Left lung (tissue), 10 donors: Measurements from ENCODE around the gene TAPBP. TPM values are rescaled to one million over a fixed set of nuclear protein-coding genes. Genes with fewer than 3 reads are reported as not detected.

Experiments
- ATAC-seq: fragments of 200-7000 bp; cut with Tn5 transposase; one replicate; pipeline ENCODE4 v1.9.1; 2020; ENCODE audit warnings: moderate library complexity
- DNase-seq, 4 donors: peaks; one replicate each; pipeline ENCODE4 v3.0.0-alpha.2; 2013 to 2020
- H3K27ac ChIP-seq, 2 donors: fragments of 200-600 bp; sonication (generic) in 1 of 2; one replicate each; pipeline versions ENCODE4 v1.5.0 to v1.8.0; 2020 to 2021
- H3K27me3 ChIP-seq, 2 donors: fragments of 200-600 bp; sonication (generic) in 1 of 2; one replicate each; pipeline versions ENCODE4 v1.5.0 to v1.8.0; 2020 to 2021
- H3K36me3 ChIP-seq, 2 donors: fragments of 200-600 bp; sonication (generic) in 1 of 2; one replicate each; pipeline versions ENCODE4 v1.5.0 to v1.8.0; 2020 to 2021
- H3K4me1 ChIP-seq, 2 donors: fragments of 200-600 bp; one replicate each; pipeline ENCODE4 v1.8.0; 2021
- H3K4me3 ChIP-seq, 2 donors: fragments of 200-600 bp; sonication (generic) in 1 of 2; one replicate each; pipeline versions ENCODE4 v1.5.0 to v1.8.0; 2020 to 2021; ENCODE audit warnings: mild to moderate bottlenecking in 1 of 2
- H3K9me3 ChIP-seq, 2 donors: fragments of 200-600 bp; sonication (generic) in 1 of 2; one replicate each; pipeline versions ENCODE4 v1.5.0 to v1.8.0; 2020 to 2021
- CTCF ChIP-seq, 2 donors: fragments of 200-600 bp; sonication (generic) in 1 of 2; IDR thresholded peaks; one replicate each; pipeline versions ENCODE4 v1.5.0 to v1.8.0; 2021; ENCODE audit warnings: antibody characterized with exemption in 2 of 2
- intact Hi-C, 2 donors: fragments of 100-400 bp; cut with DNase I; formaldehyde crosslinking; loops; one replicate each; pipeline versions ENCODE4 v1.11.2 to v1.14.2; 2022
- microRNA-seq, 2 donors: library from miRNA; unstranded; fragments of <30 nt; microRNA quantifications; one replicate each; pipeline ENCODE4, GENCODE V29; 2019
- polyA plus RNA-seq, 6 donors: library from polyadenylated mRNA; unstranded; fragments of 120-200 nt; gene quantifications; one replicate each; pipeline ENCODE4 v1.2.1, GENCODE V29; 2013; ENCODE audit not compliant: insufficient read length in 6 of 6
- total RNA-seq, 2 donors: library from RNA; stranded (reverse); fragmentation: NEBNext Ultra II Directional; extraction: Animal tissue kit (Norgen Biotek cat#: 25700); gene quantifications; one replicate each; pipeline ENCODE4 v1.2.1, GENCODE V29; 2021
- donor health status: DM: no; HTN: yes; CAD: no.
- donor health status: DM: no; HTN: no; CAD: no.

Gene TAPBP
- total and polyA plus RNA-seq, 8 donors = 41.5 to 243 (median 51.6) TPM

GRCh38 chr6:33251395-33252012 is 62.4 kb downstream of the TAPBP start:
- no peaks in the 10 kb centered on the region for H3K9me3 ChIP-seq
- peaks cover 0 to 5% of the 10 kb centered on the region in 2 donors for H3K36me3 ChIP-seq
- DNase-seq (no peak), ATAC-seq (no peak)
- TF ChIP-seq CTCF (IDR thresholded peaks at IDR 0.05) = no peak
- no peak overlapping the region for H3K4me3 ChIP-seq
- H3K27ac ChIP-seq = no peak overlapping the region
- intact Hi-C loops = no loop called here
- H3K4me1 ChIP-seq = peaks cover 11 to 31% of the 10 kb centered on the region in 2 donors
- no peaks in the 10 kb centered on the region for H3K27me3 ChIP-seq

GRCh38 chr6:33250731-33251130 is 63.1 kb downstream of the TAPBP start:
- Histone ChIP-seq H3K4me1 (peaks cover 11 to 31% of the 10 kb centered on the region in 2 donors), H3K27ac (no peak overlapping the region), H3K9me3 (no peaks in the 10 kb centered on the region), H3K4me3 (no peak overlapping the region), H3K27me3 (no peaks in the 10 kb centered on the region), H3K36me3 (peaks cover 0 to 5% of the 10 kb centered on the region in 2 donors)
- DNase-seq = no peak
- no peak for ATAC-seq
- intact Hi-C loops = no loop called here
- TF ChIP-seq CTCF (IDR thresholded peaks at IDR 0.05) = no peak

GRCh38 chr6:33249732-33250630 is 63.9 kb downstream of the TAPBP start:
- Histone ChIP-seq H3K36me3 (peaks cover 0 to 5% of the 10 kb centered on the region in 2 donors), H3K4me1 (peaks cover 11 to 31% of the 10 kb centered on the region in 2 donors), H3K27ac (peak overlapping the region; percentile 91 to 92), H3K9me3 (no peaks in the 10 kb centered on the region), H3K4me3 (peak overlapping the region; percentile 43 to 50), H3K27me3 (no peaks in the 10 kb centered on the region)
- intact Hi-C loops = loop anchor here in 1 of 2 donors (10.0 kb wide), 2 partner anchors 85 to 135 kb away; no protein-coding TSS in a partner anchor
- no peak for ATAC-seq
- peak in 1 of 4 donors; percentile 35 for DNase-seq
- no peak for TF ChIP-seq CTCF (IDR thresholded peaks at IDR 0.05)

Small RNAs within 50 kb of the gene (microRNA-seq; reads per million reads assigned to microRNA genes)
- 0 reads per million in 2 donors for gene MIR6834
- gene MIR6873 = 0 reads per million in 2 donors

Other genes starting within 250 kb of the TAPBP start
- 100 to 1,000 TPM; 354 to 476 TPM for gene HLA-DPA1, start 240.4 kb downstream of the TAPBP start, total RNA-seq
- 10 to 100 TPM; 14.9 to 46.7 (median 32.0) TPM for gene HLA-DPA1, start 240.4 kb downstream of the TAPBP start, polyA plus RNA-seq
- 100 to 1,000 TPM; 206 to 326 TPM for gene HLA-DPB1, start 238.1 kb downstream of the TAPBP start, total RNA-seq
- gene HLA-DPB1, start 238.1 kb downstream of the TAPBP start, polyA plus RNA-seq = 10 to 100 TPM; 15.2 to 30.3 (median 24.1) TPM
- under 1 TPM; 0.45 to 0.87 TPM for gene COL11A2, start 121.6 kb downstream of the TAPBP start, total RNA-seq
- 1 to 10 TPM; 2.6 to 9.5 (median 4.1) TPM for gene COL11A2, start 121.6 kb downstream of the TAPBP start, polyA plus RNA-seq
- 10 to 100 TPM; 35.4 to 37.1 TPM for gene RXRB, start 113.4 kb downstream of the TAPBP start, total RNA-seq
- gene RXRB, start 113.4 kb downstream of the TAPBP start, polyA plus RNA-seq = 10 to 100 TPM; 55.1 to 76.2 (median 62.9) TPM
- 100 to 1,000 TPM; 131 to 149 TPM for gene SLC39A7, start 113.2 kb downstream of the TAPBP start, total RNA-seq
- gene SLC39A7, start 113.2 kb downstream of the TAPBP start, polyA plus RNA-seq = 100 to 1,000 TPM in 2 of 6 donors, 10 to 100 TPM in 4; 71.9 to 103 (median 98.8) TPM
- 10 to 100 TPM; 13.5 to 14.0 TPM for gene HSD17B8, start 109.4 kb downstream of the TAPBP start, total RNA-seq
- 10 to 100 TPM; 15.9 to 27.0 (median 22.4) TPM for gene HSD17B8, start 109.4 kb downstream of the TAPBP start, polyA plus RNA-seq
- gene RING1, start 105.6 kb downstream of the TAPBP start, total RNA-seq = 10 to 100 TPM; 37.4 to 41.4 TPM
- gene RING1, start 105.6 kb downstream of the TAPBP start, polyA plus RNA-seq = 10 to 100 TPM; 53.7 to 70.6 (median 59.9) TPM
- 10 to 100 TPM; 46.2 to 54.2 TPM for gene VPS52, start 42.2 kb downstream of the TAPBP start, total RNA-seq
- gene VPS52, start 42.2 kb downstream of the TAPBP start, polyA plus RNA-seq = 10 to 100 TPM; 75.7 to 92.5 (median 86.3) TPM
- gene RPS18, start 42.0 kb downstream of the TAPBP start, total RNA-seq = 1,000 to 10,000 TPM; 1,881 to 1,887 TPM
- gene RPS18, start 42.0 kb downstream of the TAPBP start, polyA plus RNA-seq = 1,000 to 10,000 TPM; 3,694 to 4,273 (median 4,148) TPM
- gene B3GALT4, start 37.0 kb downstream of the TAPBP start, total RNA-seq = 10 to 100 TPM; 12.7 to 12.9 TPM
- 1 to 10 TPM; 3.5 to 5.0 (median 4.1) TPM for gene B3GALT4, start 37.0 kb downstream of the TAPBP start, polyA plus RNA-seq
- 10 to 100 TPM; 26.6 to 42.0 TPM for gene WDR46, start 24.8 kb downstream of the TAPBP start, total RNA-seq
- 10 to 100 TPM; 59.7 to 89.8 (median 65.8) TPM for gene WDR46, start 24.8 kb downstream of the TAPBP start, polyA plus RNA-seq
- 10 to 100 TPM; 37.7 to 43.0 TPM for gene PFDN6, start 24.5 kb downstream of the TAPBP start, total RNA-seq
- 10 to 100 TPM; 50.4 to 55.3 (median 51.2) TPM for gene PFDN6, start 24.5 kb downstream of the TAPBP start, polyA plus RNA-seq
- 10 to 100 TPM; 83.3 to 94.6 TPM for gene RGL2, start 15.1 kb downstream of the TAPBP start, total RNA-seq
- 100 to 1,000 TPM; 133 to 157 (median 140) TPM for gene RGL2, start 15.1 kb downstream of the TAPBP start, polyA plus RNA-seq
- 10 to 100 TPM; 17.3 to 22.6 TPM for gene ZBTB22, start 3.7 kb upstream of the TAPBP start, total RNA-seq
- gene ZBTB22, start 3.7 kb upstream of the TAPBP start, polyA plus RNA-seq = 10 to 100 TPM; 21.8 to 29.3 (median 25.5) TPM
- 10 to 100 TPM; 33.6 to 42.0 TPM for gene DAXX, start 8.9 kb upstream of the TAPBP start, total RNA-seq
- gene DAXX, start 8.9 kb upstream of the TAPBP start, polyA plus RNA-seq = 10 to 100 TPM; 44.8 to 62.5 (median 54.2) TPM
- 1 to 10 TPM; 5.8 to 9.9 TPM for gene KIFC1, start 77.7 kb upstream of the TAPBP start, total RNA-seq
- gene KIFC1, start 77.7 kb upstream of the TAPBP start, polyA plus RNA-seq = 10 to 100 TPM; 30.7 to 73.6 (median 42.4) TPM
- gene PHF1, start 96.9 kb upstream of the TAPBP start, total RNA-seq = 10 to 100 TPM; 43.4 to 45.6 TPM
- gene PHF1, start 96.9 kb upstream of the TAPBP start, polyA plus RNA-seq = 10 to 100 TPM; 64.6 to 91.9 (median 73.5) TPM
- gene CUTA, start 104.0 kb upstream of the TAPBP start, total RNA-seq = 100 to 1,000 TPM; 144 to 175 TPM
- gene CUTA, start 104.0 kb upstream of the TAPBP start, polyA plus RNA-seq = 100 to 1,000 TPM; 165 to 189 (median 177) TPM
- 10 to 100 TPM; 18.1 to 18.5 TPM for gene SYNGAP1, start 106.0 kb upstream of the TAPBP start, total RNA-seq
- gene SYNGAP1, start 106.0 kb upstream of the TAPBP start, polyA plus RNA-seq = 10 to 100 TPM; 42.8 to 51.2 (median 45.8) TPM
- gene ZBTB9, start 140.5 kb upstream of the TAPBP start, total RNA-seq = 1 to 10 TPM; 5.8 to 9.8 TPM
- 10 to 100 TPM in 4 of 6 donors, 1 to 10 TPM in 2; 9.4 to 13.6 (median 11.2) TPM for gene ZBTB9, start 140.5 kb upstream of the TAPBP start, polyA plus RNA-seq